ENCODE results near the gene NINJ2.

GRCh38 chr12:630656-631632, 32.3 kb downstream of the NINJ2 start:
- TF ChIP-seq EZH2phosphoT487 (IDR thresholded peaks at IDR 0.05; ENCODE audit: low read depth) (no peak), CTCF (IDR thresholded peaks at IDR 0.05; ENCODE audit: low read depth, low read length) (no peak)

Measured in OCI-LY3 (cell line).